Right hindlimb (tissue), 1 donor: ENCODE measurements around the gene LRRC53.

Experiments
- DNase-seq: peaks from one replicate; pipeline ENCODE4 v3.0.0-alpha.2; 2018

The LRRC53 gene

GRCh38 chr1:74512170-74512915 lies at the start of gene LRRC53:
Gene LRRC53, minus strand, starts transcription at chr1:74512611. Its CDS starts 29,262 bp downstream, at chr1:74483349.
- no peak for DNase-seq

- DNase-seq, result no peak
Observed at GRCh38 chr1:74549932-74550331, 37.5 kb upstream of the LRRC53 start.

- no peak for DNase-seq
Observed at GRCh38 chr1:74548961-74549750, 36.7 kb upstream of the LRRC53 start.

- no peak for DNase-seq
Observed at GRCh38 chr1:74545821-74546220, 33.4 kb upstream of the LRRC53 start.

GRCh38 chr1:74534241-74534640 lies 21.8 kb upstream of the LRRC53 start:
- no peak for DNase-seq

- no peak for DNase-seq
Observed at GRCh38 chr1:74531796-74532195, 19.4 kb upstream of the LRRC53 start.

- DNase-seq, result no peak
Observed at GRCh38 chr1:74530892-74531291, 18.5 kb upstream of the LRRC53 start.

- DNase-seq, result no peak
Observed at GRCh38 chr1:74528123-74528522, 15.7 kb upstream of the LRRC53 start.

- no peak for DNase-seq
Observed at GRCh38 chr1:74526708-74527107, 14.3 kb upstream of the LRRC53 start.

- DNase-seq, result no peak
Observed at GRCh38 chr1:74523873-74524480, 11.6 kb upstream of the LRRC53 start.

- no peak for DNase-seq
Observed at GRCh38 chr1:74522148-74522547, 9.7 kb upstream of the LRRC53 start.

- no peak for DNase-seq
Observed at GRCh38 chr1:74517599-74518051, 5.2 kb upstream of the LRRC53 start.

- no peak for DNase-seq
Observed at GRCh38 chr1:74513411-74514300, 1.2 kb upstream of the LRRC53 start.

- no peak for DNase-seq
Observed at GRCh38 chr1:74508449-74508848, 4.0 kb downstream of the LRRC53 start.

- DNase-seq, result no peak
Observed at GRCh38 chr1:74505928-74506710, 6.3 kb downstream of the LRRC53 start.

- peak; percentile 23 for DNase-seq
Observed at GRCh38 chr1:74504933-74505512, 7.4 kb downstream of the LRRC53 start.

GRCh38 chr1:74504125-74504932 lies 8.1 kb downstream of the LRRC53 start:
- peak; percentile 41 for DNase-seq

- no peak for DNase-seq
Observed at GRCh38 chr1:74502858-74503257, 9.6 kb downstream of the LRRC53 start.

GRCh38 chr1:74502432-74502831 lies 10.0 kb downstream of the LRRC53 start:
- peak; percentile 42 for DNase-seq

GRCh38 chr1:74498901-74499300 lies 13.5 kb downstream of the LRRC53 start:
- DNase-seq, result no peak
